Measurements from ENCODE around the gene MAU2. TPM values are rescaled to one million over a fixed set of nuclear protein-coding genes. Genes with fewer than 3 reads are reported as not detected.
A peak's percentile ranks its signal among the peaks of the same experiment; 100 is the strongest.

Gene MAU2
- total and polyA plus RNA-seq, 2 experiments from 2014 or later: 18.9 to 62.2 TPM

DNA sequence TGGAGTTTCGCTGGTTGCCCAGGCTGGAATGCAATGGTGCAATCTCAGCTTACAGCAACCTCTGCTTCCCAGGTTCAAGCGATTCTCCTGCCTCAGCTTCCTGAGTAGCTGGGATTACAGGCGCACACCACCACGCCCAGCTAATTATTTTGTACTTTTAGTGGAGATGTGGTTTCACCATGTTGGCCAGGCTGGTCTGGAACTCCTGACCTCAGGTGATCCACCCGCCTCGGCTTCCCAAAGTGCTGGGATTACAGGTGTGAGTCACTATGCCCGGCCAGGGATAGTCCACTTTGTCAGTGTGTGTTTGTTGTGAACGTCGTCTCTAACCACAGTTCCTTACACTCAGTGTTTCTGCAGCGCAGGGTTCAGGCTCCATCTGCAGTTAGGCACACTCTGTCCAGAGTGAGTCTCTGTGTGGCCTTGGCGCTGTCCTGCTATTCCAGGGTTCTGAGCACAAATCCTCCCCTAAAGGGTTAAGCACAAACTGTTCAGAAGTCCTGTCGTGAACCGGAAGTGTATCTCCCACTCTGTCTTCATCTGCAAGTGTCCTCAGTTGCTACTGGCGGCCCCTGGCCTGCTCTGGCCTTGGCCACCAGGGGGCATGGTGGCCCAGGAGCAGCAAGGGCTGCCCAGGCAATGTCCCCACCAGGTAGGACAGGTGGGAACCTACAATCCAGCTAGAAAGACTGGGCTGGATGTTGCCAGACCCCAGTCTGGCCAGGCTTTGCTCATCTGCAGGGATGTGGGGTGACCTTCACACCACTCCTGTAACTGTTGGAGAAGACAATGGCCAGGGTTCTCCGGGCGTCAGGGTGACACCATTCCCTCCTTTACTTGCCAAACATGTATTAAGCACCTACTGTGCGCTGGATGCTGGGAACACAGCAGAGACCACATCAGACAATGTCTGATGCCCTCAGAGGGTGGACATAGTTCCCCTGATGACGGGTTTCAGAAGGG lies 46.1 kb downstream of the MAU2 start:
- Mint-ChIP-seq H3K27me3 (ENCODE audit: insufficient read depth, low read depth, poor library complexity) (peaks cover 7% of the 10 kb centered on the region), H3K9me3 (no peaks in the 10 kb centered on the region), H3K36me3 (ENCODE audit: low read depth) (no peaks in the 10 kb centered on the region), H3K27ac (peak overlapping the region; percentile 62), H3K4me3 (no peak overlapping the region), H3K4me1 (peaks cover 12% of the 10 kb centered on the region; the same call in 2 of the 3 replicates)
- no peak overlapping the region for H3K4me3 ChIP-seq
- H3K4me2 ChIP-seq: peak overlapping the region; percentile 60
- H3K9me2 ChIP-seq (ENCODE audit: insufficient read depth): no peaks in the 10 kb centered on the region
- H4K20me1 ChIP-seq (replicated peaks; ENCODE audit: insufficient read depth): no peaks in the 10 kb centered on the region
- no peak overlapping the region; the same call in 1 of the 2 replicates for H3K27ac ChIP-seq (ENCODE audit: low read depth)
- no peaks in the 10 kb centered on the region for H3K79me2 ChIP-seq (replicated peaks; ENCODE audit: insufficient read depth)
- H3F3A ChIP-seq (replicated peaks; ENCODE audit: low read depth): peaks cover 2% of the 10 kb centered on the region; the same call in 1 of the 2 replicates
- no peaks in the 10 kb centered on the region for H3K27me3 ChIP-seq (ENCODE audit: insufficient read depth)
- ATAC-seq: peak; percentile 98
- H3K36me3 ChIP-seq (ENCODE audit: insufficient read depth): no peaks in the 10 kb centered on the region
- 0 out of 2 replicates have a peak, but pooled peaks cover 3% of the 10 kb centered on the region for H3K4me1 ChIP-seq (ENCODE audit: insufficient read depth)
- DNase-seq (ENCODE audit: low spot score): peak; percentile 90
- H2AFZ ChIP-seq: peak overlapping the region; percentile 61
- TF ChIP-seq CREB1 (CRISPR knock-in tag; IDR thresholded peaks at IDR 0.05; ENCODE audit: low read depth) (peak; percentile 13; the same call in 1 of the 2 replicates), EZH2phosphoT487 (IDR thresholded peaks at IDR 0.05; ENCODE audit: unreplicated experiment) (no peak), ZNF331 (CRISPR knock-in tag; IDR thresholded peaks at IDR 0.05; ENCODE audit: low read depth) (no peak)
- TF ChIP-seq, protein P1, sequence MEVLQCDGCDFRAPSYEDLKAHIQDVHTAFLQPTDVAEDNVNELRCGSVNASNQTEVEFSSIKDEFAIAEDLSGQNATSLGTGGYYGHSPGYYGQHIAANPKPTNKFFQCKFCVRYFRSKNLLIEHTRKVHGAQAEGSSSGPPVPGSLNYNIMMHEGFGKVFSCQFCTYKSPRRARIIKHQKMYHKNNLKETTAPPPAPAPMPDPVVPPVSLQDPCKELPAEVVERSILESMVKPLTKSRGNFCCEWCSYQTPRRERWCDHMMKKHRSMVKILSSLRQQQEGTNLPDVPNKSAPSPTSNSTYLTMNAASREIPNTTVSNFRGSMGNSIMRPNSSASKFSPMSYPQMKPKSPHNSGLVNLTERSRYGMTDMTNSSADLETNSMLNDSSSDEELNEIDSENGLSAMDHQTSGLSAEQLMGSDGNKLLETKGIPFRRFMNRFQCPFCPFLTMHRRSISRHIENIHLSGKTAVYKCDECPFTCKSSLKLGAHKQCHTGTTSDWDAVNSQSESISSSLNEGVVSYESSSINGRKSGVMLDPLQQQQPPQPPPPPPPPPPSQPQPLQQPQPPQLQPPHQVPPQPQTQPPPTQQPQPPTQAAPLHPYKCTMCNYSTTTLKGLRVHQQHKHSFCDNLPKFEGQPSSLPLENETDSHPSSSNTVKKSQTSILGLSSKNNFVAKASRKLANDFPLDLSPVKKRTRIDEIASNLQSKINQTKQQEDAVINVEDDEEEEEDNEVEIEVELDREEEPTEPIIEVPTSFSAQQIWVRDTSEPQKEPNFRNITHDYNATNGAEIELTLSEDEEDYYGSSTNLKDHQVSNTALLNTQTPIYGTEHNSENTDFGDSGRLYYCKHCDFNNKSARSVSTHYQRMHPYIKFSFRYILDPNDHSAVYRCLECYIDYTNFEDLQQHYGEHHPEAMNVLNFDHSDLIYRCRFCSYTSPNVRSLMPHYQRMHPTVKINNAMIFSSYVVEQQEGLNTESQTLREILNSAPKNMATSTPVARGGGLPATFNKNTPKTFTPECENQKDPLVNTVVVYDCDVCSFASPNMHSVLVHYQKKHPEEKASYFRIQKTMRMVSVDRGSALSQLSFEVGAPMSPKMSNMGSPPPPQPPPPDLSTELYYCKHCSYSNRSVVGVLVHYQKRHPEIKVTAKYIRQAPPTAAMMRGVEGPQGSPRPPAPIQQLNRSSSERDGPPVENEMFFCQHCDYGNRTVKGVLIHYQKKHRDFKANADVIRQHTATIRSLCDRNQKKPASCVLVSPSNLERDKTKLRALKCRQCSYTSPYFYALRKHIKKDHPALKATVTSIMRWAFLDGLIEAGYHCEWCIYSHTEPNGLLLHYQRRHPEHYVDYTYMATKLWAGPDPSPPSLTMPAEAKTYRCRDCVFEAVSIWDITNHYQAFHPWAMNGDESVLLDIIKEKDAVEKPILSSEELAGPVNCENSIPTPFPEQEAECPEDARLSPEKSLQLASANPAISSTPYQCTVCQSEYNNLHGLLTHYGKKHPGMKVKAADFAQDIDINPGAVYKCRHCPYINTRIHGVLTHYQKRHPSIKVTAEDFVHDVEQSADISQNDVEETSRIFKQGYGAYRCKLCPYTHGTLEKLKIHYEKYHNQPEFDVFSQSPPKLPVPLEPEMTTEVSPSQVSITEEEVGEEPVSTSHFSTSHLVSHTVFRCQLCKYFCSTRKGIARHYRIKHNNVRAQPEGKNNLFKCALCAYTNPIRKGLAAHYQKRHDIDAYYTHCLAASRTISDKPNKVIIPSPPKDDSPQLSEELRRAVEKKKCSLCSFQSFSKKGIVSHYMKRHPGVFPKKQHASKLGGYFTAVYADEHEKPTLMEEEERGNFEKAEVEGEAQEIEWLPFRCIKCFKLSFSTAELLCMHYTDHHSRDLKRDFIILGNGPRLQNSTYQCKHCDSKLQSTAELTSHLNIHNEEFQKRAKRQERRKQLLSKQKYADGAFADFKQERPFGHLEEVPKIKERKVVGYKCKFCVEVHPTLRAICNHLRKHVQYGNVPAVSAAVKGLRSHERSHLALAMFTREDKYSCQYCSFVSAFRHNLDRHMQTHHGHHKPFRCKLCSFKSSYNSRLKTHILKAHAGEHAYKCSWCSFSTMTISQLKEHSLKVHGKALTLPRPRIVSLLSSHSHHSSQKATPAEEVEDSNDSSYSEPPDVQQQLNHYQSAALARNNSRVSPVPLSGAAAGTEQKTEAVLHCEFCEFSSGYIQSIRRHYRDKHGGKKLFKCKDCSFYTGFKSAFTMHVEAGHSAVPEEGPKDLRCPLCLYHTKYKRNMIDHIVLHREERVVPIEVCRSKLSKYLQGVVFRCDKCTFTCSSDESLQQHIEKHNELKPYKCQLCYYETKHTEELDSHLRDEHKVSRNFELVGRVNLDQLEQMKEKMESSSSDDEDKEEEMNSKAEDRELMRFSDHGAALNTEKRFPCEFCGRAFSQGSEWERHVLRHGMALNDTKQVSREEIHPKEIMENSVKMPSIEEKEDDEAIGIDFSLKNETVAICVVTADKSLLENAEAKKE (CRISPR knock-in tag; IDR thresholded peaks at IDR 0.05): no peak
- TF ChIP-seq, protein P2, sequence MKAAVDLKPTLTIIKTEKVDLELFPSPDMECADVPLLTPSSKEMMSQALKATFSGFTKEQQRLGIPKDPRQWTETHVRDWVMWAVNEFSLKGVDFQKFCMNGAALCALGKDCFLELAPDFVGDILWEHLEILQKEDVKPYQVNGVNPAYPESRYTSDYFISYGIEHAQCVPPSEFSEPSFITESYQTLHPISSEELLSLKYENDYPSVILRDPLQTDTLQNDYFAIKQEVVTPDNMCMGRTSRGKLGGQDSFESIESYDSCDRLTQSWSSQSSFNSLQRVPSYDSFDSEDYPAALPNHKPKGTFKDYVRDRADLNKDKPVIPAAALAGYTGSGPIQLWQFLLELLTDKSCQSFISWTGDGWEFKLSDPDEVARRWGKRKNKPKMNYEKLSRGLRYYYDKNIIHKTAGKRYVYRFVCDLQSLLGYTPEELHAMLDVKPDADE (IDR thresholded peaks at IDR 0.05): no peak; the same call in 1 of the 2 replicates
- TF ChIP-seq, protein P3, sequence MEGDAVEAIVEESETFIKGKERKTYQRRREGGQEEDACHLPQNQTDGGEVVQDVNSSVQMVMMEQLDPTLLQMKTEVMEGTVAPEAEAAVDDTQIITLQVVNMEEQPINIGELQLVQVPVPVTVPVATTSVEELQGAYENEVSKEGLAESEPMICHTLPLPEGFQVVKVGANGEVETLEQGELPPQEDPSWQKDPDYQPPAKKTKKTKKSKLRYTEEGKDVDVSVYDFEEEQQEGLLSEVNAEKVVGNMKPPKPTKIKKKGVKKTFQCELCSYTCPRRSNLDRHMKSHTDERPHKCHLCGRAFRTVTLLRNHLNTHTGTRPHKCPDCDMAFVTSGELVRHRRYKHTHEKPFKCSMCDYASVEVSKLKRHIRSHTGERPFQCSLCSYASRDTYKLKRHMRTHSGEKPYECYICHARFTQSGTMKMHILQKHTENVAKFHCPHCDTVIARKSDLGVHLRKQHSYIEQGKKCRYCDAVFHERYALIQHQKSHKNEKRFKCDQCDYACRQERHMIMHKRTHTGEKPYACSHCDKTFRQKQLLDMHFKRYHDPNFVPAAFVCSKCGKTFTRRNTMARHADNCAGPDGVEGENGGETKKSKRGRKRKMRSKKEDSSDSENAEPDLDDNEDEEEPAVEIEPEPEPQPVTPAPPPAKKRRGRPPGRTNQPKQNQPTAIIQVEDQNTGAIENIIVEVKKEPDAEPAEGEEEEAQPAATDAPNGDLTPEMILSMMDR (conservative IDR thresholded peaks at IDR 0.05; ENCODE audit: low read depth in 2 of 2): peak; percentile 98 to 100
